GM10847 (cell line): Measurements from ENCODE around the gene HS3ST4.

Source experiments
- POLR2A ChIP-seq: IDR thresholded peaks from 2 replicates; pipeline ENCODE4 v1.6.1; 2011; ENCODE audit not compliant: insufficient read length; ENCODE audit errors: extremely low read depth

Gene HS3ST4

DNA sequence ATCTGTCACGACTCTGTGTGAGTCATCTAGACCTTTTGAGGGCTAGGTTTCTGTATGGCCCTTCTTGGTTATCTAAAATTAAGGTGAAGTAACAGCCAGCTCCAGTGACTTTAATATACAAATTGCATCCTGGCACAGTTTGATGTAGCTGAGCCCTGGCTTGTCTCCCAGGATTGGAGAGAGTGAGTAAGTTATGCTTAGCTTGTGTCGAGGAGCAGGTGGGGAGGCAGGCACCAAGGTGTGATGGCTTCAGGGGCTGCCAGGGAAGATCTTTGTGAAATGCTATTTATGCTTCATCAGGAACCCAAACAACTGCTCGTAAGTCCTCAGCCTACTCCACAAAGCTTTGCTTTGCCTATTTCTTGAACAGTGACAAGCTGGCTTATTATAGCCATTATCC is 261.2 kb downstream of the HS3ST4 start:
- TF ChIP-seq POLR2A = no peak

- TF ChIP-seq POLR2A = no peak
These were observed 265.9 kb downstream of the HS3ST4 start for GRCh38 chr16:25957707-25958106.

DNA sequence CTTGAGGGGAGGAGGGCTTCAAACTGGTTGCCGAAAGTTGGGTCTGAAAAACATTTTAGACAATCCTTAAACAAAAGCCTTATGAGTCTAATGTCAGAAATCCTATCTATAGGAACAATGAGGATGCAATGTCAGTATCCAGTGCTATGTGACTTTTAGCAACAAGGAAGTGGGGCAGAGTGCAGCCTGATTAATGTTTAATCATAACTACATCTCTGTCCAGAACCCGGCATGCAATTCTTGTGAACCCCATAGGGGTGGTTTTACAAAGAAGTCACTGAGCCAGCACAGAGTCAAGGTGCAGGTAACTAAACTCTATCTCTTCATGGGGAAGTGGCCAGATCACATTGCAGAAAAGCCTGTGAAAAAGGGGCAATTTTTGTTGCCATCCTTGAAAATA is 267.5 kb downstream of the HS3ST4 start:
- no peak for TF ChIP-seq POLR2A

- no peak for TF ChIP-seq POLR2A
These were observed 274.7 kb downstream of the HS3ST4 start for GRCh38 chr16:25966172-25967097.

- TF ChIP-seq POLR2A = no peak
These were observed 285.4 kb downstream of the HS3ST4 start for GRCh38 chr16:25977121-25977520.

DNA sequence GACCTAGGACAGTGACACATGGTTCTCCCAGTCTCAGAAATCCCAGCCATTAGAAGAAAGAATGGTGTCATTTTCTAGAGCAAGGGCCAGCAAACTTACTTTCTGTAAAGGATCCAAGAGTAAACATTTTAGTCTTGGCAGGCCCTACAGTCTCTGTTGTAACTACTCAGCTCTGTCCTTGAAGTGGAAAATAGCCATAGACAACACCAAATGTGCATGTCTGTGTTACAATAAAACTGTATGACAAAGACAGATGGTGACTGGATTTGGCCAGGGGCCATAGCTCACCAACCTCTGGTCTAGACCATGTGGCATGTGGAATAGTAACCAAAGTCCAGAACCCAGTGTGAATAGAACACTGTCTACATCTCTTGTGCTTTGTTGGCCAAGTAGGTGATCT is 286.5 kb downstream of the HS3ST4 start:
- no peak for TF ChIP-seq POLR2A

DNA sequence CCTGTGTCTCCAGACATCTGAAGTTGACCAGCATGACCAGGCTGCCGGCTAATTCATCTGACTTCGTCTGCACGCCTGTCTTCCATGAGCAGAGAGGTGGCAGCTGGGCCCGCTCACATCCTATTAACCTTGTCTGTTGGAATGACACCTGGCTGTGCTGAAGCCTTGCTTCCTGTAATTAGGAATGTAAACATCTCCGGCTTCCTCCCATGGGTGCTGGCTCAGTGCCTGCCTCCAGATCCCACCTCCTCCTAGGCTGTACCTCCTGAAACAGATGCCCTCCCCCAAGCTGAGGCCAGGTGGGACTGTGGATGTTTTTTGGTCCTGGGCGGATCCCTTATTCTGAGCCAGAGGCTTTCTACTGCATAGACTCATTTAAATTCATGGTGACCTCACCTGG is 296.3 kb downstream of the HS3ST4 start:
- TF ChIP-seq POLR2A = no peak

DNA sequence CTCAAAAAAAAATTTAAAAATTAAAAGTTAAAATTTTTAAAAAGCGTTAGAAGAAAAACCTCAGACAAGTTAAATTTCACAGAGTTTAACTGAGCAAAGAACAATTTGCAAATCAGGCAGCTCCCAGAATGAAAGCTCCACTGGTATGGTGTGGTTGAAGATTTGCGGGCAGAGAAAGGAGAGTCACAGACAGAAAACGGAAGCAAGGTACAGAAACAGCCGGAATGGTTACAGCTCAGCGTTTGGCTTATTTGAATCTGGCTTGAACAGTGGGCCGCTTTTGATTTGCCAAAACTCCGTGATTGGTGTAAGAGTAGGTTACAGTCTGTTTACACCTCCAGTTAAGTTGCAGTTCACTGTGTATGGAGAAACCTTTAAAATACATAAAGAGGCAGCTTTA is 297.1 kb downstream of the HS3ST4 start:
- no peak for TF ChIP-seq POLR2A

GRCh38 chr16:25996052-25996451 is 304.3 kb downstream of the HS3ST4 start:
- TF ChIP-seq POLR2A = no peak

GRCh38 chr16:26005336-26005735 is 313.6 kb downstream of the HS3ST4 start:
- no peak for TF ChIP-seq POLR2A

DNA sequence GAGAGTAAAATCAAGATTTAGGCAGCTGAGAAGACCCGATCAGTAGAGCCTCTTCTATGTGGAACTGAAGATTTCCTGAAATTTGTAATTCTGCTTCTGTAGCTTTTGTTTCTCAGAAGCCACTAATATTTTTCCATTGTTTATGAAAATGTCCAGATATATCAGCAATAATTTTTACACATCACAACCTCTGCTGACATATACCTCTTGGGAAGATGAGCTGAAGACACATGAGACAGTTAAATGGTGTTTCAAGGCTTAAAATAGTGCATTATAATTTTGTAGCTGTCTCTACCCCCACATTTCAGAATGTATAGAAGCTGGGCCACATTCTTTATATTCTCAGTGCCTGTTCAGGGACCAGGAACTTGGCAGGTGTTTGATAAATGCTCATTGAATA is 320.6 kb downstream of the HS3ST4 start:
- no peak for TF ChIP-seq POLR2A

DNA sequence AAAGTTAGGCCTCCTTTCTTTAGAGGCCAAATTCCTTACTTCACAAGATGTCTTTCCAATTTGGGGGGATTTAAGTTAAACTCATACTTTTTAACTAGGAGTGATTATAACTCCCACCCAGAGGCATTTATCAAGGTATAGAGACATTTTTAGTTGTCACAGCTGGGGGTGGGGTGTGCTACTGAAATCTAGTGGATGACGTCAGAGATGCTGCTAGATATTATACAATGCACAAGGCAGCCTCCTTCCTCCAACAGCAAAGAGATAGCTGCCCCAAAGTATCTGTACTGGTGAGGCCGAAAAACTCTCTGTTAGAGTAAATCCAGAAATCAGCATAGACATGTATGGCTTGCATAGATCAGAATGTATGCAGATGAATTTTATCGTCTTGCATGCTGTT is 324.0 kb downstream of the HS3ST4 start:
- TF ChIP-seq POLR2A = no peak

- no peak for TF ChIP-seq POLR2A
These were observed 325.2 kb downstream of the HS3ST4 start for GRCh38 chr16:26016989-26017388.

DNA sequence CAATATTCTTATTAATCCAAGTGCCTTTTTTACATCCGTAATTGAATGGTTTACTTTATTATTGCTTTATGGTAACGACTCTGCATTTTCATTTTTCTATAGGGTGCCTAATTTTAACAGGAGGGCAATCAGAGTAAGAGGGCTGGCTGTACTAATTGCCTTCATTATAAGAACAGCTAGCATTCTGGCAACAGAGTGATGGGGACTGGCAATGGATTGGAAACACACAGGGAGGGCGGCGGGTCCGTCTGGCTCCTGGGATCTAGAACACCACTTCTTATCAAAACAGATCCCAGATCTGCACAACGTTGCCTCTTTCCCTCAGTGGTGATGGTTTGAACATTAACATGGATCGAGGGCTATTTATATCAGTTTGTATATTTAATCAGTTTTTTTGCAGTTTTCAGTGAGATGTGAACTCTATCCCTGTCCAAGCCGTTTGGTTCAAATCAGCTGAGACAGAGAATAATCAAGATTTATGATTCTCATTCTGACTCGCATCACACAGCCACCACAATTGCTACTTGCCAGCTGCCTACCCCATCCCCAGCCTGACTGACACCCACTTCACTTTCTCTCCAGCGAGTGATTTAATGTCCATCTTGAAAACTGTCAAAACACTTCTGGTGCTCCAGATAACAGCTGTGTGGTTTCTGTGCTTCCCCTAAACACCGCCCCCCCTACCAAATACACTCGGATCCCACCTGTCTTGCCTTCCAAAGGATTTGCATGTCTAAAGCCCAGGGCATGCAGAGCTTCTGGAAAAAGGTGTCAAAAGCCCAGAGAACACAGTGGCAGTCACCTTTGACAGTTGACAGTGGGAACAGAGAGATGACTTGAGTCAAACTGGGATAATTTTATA is 327.9 kb downstream of the HS3ST4 start:
- TF ChIP-seq POLR2A = no peak

GRCh38 chr16:26026709-26027450 is 335.1 kb downstream of the HS3ST4 start:
- TF ChIP-seq POLR2A = no peak

- TF ChIP-seq POLR2A = no peak
These were observed 339.5 kb downstream of the HS3ST4 start for GRCh38 chr16:26031286-26031685.
